ENCODE results near the gene C1orf216.

Gene C1orf216

GRCh38 chr1:35672116-35672515, 46.6 kb downstream of the C1orf216 start:
- POLR2A ChIA-PET = interaction anchor here (0.6 kb wide), 1 partner anchor 34 kb away, joined by 3 read pairs; no protein-coding TSS in a partner anchor
- H3K4me3 ChIP-seq (ENCODE audit: control insufficient read depth in 1 of 7, extremely low read depth in 1 of 7, insufficient read depth in 4 of 7, low read depth in 2 of 7, low read length in 6 of 7) = no peak overlapping the region
- 98% methylated on average over 5 of the region's 6 CpGs for WGBS (ENCODE audit: insufficient coverage)
- H3K27ac ChIP-seq (ENCODE audit: insufficient read depth in 1 of 2, low read depth in 1 of 2, low read length in 2 of 2, poor library complexity in 1 of 2, severe bottlenecking in 2 of 2) = no peak overlapping the region
- no peaks in the 10 kb centered on the region for H3K9me3 ChIP-seq (ENCODE audit: control extremely low read depth in 1 of 5, control insufficient read depth in 4 of 5, insufficient read depth in 2 of 5, low read depth in 1 of 5, low read length in 4 of 5)
- H3K27me3 ChIP-seq (replicated peaks in 2 of 5; ENCODE audit: control insufficient read depth in 4 of 5, insufficient read depth in 5 of 5, low read length in 4 of 5) = peaks cover 0 to 7% (median 0%) of the 10 kb centered on the region in 5 experiments
- CTCF ChIA-PET = interaction anchor here (0.6 to 2.9 kb wide), 3 partner anchors 12 to 43 kb away, joined by 3 to 8 read pairs (median 3); no protein-coding TSS in a partner anchor
- H3K36me3 ChIP-seq (ENCODE audit: control insufficient read depth in 4 of 4, insufficient read depth in 4 of 4, low read length in 3 of 4) = no peaks in the 10 kb centered on the region
- no peaks in the 10 kb centered on the region for H3K4me1 ChIP-seq (ENCODE audit: control extremely low read depth in 1 of 4, control insufficient read depth in 4 of 4, insufficient read depth in 4 of 4, low read length in 3 of 4)
- DNase-seq = no peak

- 100% methylated on average over 1 of the region's 5 CpGs for WGBS (ENCODE audit: insufficient coverage)
- Histone ChIP-seq H3K4me1 (ENCODE audit: control extremely low read depth in 1 of 4, control insufficient read depth in 4 of 4, insufficient read depth in 4 of 4, low read length in 3 of 4) (no peaks in the 10 kb centered on the region), H3K9me3 (ENCODE audit: control extremely low read depth in 1 of 5, control insufficient read depth in 4 of 5, insufficient read depth in 2 of 5, low read depth in 1 of 5, low read length in 4 of 5) (no peaks in the 10 kb centered on the region), H3K27ac (ENCODE audit: insufficient read depth in 1 of 2, low read depth in 1 of 2, low read length in 2 of 2, poor library complexity in 1 of 2, severe bottlenecking in 2 of 2) (no peak overlapping the region), H3K36me3 (ENCODE audit: control insufficient read depth in 4 of 4, insufficient read depth in 4 of 4, low read length in 3 of 4) (no peaks in the 10 kb centered on the region), H3K4me3 (ENCODE audit: control insufficient read depth in 1 of 7, extremely low read depth in 1 of 7, insufficient read depth in 4 of 7, low read depth in 2 of 7, low read length in 6 of 7) (no peak overlapping the region), H3K27me3 (replicated peaks in 2 of 5; ENCODE audit: control insufficient read depth in 4 of 5, insufficient read depth in 5 of 5, low read length in 4 of 5) (peaks cover 0 to 10% (median 2%) of the 10 kb centered on the region in 5 experiments)
- no peak for DNase-seq
- POLR2A ChIA-PET = no interaction called here
- CTCF ChIA-PET = interaction anchor here (0.6 to 2.7 kb wide), 2 partner anchors 46 to 476 kb away, joined by 3 to 9 read pairs; no protein-coding TSS in a partner anchor
Measured at GRCh38 chr1:35668506-35668905, 50.2 kb downstream of the C1orf216 start.

- POLR2A ChIA-PET = no interaction called here
- no peaks in the 10 kb centered on the region for H3K36me3 ChIP-seq (ENCODE audit: control insufficient read depth in 4 of 4, insufficient read depth in 4 of 4, low read length in 3 of 4)
- CTCF ChIA-PET = interaction anchor here (2.7 kb wide), 1 partner anchor 48 kb away, joined by 9 read pairs; no protein-coding TSS in a partner anchor
- H3K27me3 ChIP-seq (replicated peaks in 2 of 5; ENCODE audit: control insufficient read depth in 4 of 5, insufficient read depth in 5 of 5, low read length in 4 of 5) = peaks cover 0 to 8% (median 2%) of the 10 kb centered on the region in 5 experiments
- H3K27ac ChIP-seq (ENCODE audit: insufficient read depth in 1 of 2, low read depth in 1 of 2, low read length in 2 of 2, poor library complexity in 1 of 2, severe bottlenecking in 2 of 2) = no peak overlapping the region
- no CpG with 5 or more reads among the region's 1 CpG for WGBS (ENCODE audit: insufficient coverage)
- no peak overlapping the region for H3K4me3 ChIP-seq (ENCODE audit: control insufficient read depth in 1 of 7, extremely low read depth in 1 of 7, insufficient read depth in 4 of 7, low read depth in 2 of 7, low read length in 6 of 7)
- no peaks in the 10 kb centered on the region for H3K9me3 ChIP-seq (ENCODE audit: control extremely low read depth in 1 of 5, control insufficient read depth in 4 of 5, insufficient read depth in 2 of 5, low read depth in 1 of 5, low read length in 4 of 5)
- no peaks in the 10 kb centered on the region for H3K4me1 ChIP-seq (ENCODE audit: control extremely low read depth in 1 of 4, control insufficient read depth in 4 of 4, insufficient read depth in 4 of 4, low read length in 3 of 4)
- no peak for DNase-seq
Measured at GRCh38 chr1:35666916-35667315, 51.8 kb downstream of the C1orf216 start.

GRCh38 chr1:35666216-35666615, 52.5 kb downstream of the C1orf216 start:
- ChIA-PET POLR2A (no interaction called here), CTCF (interaction anchor here (0.6 to 2.7 kb wide), 3 partner anchors 33 to 88 kb away, joined by 3 to 9 read pairs (median 7); no protein-coding TSS in a partner anchor)
- no peaks in the 10 kb centered on the region for H3K36me3 ChIP-seq (ENCODE audit: control insufficient read depth in 4 of 4, insufficient read depth in 4 of 4, low read length in 3 of 4)
- H3K27ac ChIP-seq (ENCODE audit: insufficient read depth in 1 of 2, low read depth in 1 of 2, low read length in 2 of 2, poor library complexity in 1 of 2, severe bottlenecking in 2 of 2) = no peak overlapping the region
- H3K9me3 ChIP-seq (ENCODE audit: control extremely low read depth in 1 of 5, control insufficient read depth in 4 of 5, insufficient read depth in 2 of 5, low read depth in 1 of 5, low read length in 4 of 5) = no peaks in the 10 kb centered on the region
- no peak for DNase-seq
- peaks cover 0 to 8% (median 2%) of the 10 kb centered on the region in 5 experiments for H3K27me3 ChIP-seq (replicated peaks in 2 of 5; ENCODE audit: control insufficient read depth in 4 of 5, insufficient read depth in 5 of 5, low read length in 4 of 5)
- 100% methylated on average over 1 of the region's 2 CpGs for WGBS (ENCODE audit: insufficient coverage)
- no peak overlapping the region for H3K4me3 ChIP-seq (ENCODE audit: control insufficient read depth in 1 of 7, extremely low read depth in 1 of 7, insufficient read depth in 4 of 7, low read depth in 2 of 7, low read length in 6 of 7)
- H3K4me1 ChIP-seq (ENCODE audit: control extremely low read depth in 1 of 4, control insufficient read depth in 4 of 4, insufficient read depth in 4 of 4, low read length in 3 of 4) = no peaks in the 10 kb centered on the region
